A204.1 (cell line): Measurements from ENCODE around the gene FSTL4.

Experiments used
- FAIRE-seq: peaks from 2 replicates; lab custom pipeline; 2012; peaks lifted over from hg19 to GRCh38; lab: Jason Lieb, UNC

Gene FSTL4

GRCh38 chr5:133475986-133476385 is 136.4 kb downstream of the FSTL4 start:
- FAIRE-seq: no peak

- no peak for FAIRE-seq
Measured at GRCh38 chr5:133474851-133475590, 137.3 kb downstream of the FSTL4 start.

- no peak for FAIRE-seq
Measured at GRCh38 chr5:133473291-133473690, 139.1 kb downstream of the FSTL4 start.

- FAIRE-seq: no peak
Measured at GRCh38 chr5:133472829-133473228, 139.5 kb downstream of the FSTL4 start.

- FAIRE-seq: no peak
Measured at GRCh38 chr5:133471699-133472098, 140.6 kb downstream of the FSTL4 start.

- no peak for FAIRE-seq
Measured at GRCh38 chr5:133470841-133471240, 141.5 kb downstream of the FSTL4 start.

- no peak for FAIRE-seq
Measured at GRCh38 chr5:133469846-133470245, 142.5 kb downstream of the FSTL4 start.

- no peak for FAIRE-seq
Measured at GRCh38 chr5:133469252-133469651, 143.1 kb downstream of the FSTL4 start.

GRCh38 chr5:133468596-133468995 is 143.7 kb downstream of the FSTL4 start:
- no peak for FAIRE-seq

- FAIRE-seq: no peak
Measured at GRCh38 chr5:133467826-133468463, 144.4 kb downstream of the FSTL4 start.

GRCh38 chr5:133467335-133467779 is 145.0 kb downstream of the FSTL4 start:
- no peak for FAIRE-seq

- FAIRE-seq: no peak
Measured at GRCh38 chr5:133466556-133467334, 145.6 kb downstream of the FSTL4 start.

- FAIRE-seq: no peak
Measured at GRCh38 chr5:133464013-133464412, 148.3 kb downstream of the FSTL4 start.

GRCh38 chr5:133461796-133462516 is 150.4 kb downstream of the FSTL4 start:
- FAIRE-seq: no peak

- no peak for FAIRE-seq
Measured at GRCh38 chr5:133460172-133460758, 152.1 kb downstream of the FSTL4 start.

- FAIRE-seq: no peak
Measured at GRCh38 chr5:133459474-133460160, 152.7 kb downstream of the FSTL4 start.

- FAIRE-seq: no peak
Measured at GRCh38 chr5:133458435-133458834, 153.9 kb downstream of the FSTL4 start.

- FAIRE-seq: no peak
Measured at GRCh38 chr5:133457439-133458355, 154.6 kb downstream of the FSTL4 start.

- FAIRE-seq: no peak
Measured at GRCh38 chr5:133456933-133457402, 155.4 kb downstream of the FSTL4 start.

- no peak for FAIRE-seq
Measured at GRCh38 chr5:133455676-133456075, 156.7 kb downstream of the FSTL4 start.
